NAMALWA (cell line): ENCODE measurements around the gene KCNMA1.

Source experiments
- DNase-seq: peaks from one replicate; pipeline ENCODE4 v3.0.0-alpha.2; 2015; ENCODE audit warnings: low spot score

KCNMA1 gene

DNA sequence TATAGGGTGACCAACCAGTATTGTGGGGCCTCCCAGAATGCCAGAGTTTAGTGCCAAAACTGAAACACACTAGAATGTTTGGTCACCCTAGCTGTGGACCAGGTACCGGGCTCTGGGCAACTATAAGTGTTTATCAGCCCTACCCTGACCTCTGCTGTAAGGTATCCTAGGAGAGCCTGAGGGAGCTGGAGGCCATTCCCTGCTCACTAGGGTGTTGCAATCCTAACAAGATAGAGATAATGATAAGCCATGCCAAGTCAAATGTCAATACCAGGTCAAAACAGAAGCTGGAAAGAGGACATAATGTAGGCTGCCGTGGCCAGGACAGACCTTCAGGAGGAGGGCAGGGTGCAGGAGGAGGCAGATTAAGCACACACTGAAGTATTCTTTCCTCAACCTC lies 151.8 kb downstream of the KCNMA1 start:
- no peak for DNase-seq

DNA sequence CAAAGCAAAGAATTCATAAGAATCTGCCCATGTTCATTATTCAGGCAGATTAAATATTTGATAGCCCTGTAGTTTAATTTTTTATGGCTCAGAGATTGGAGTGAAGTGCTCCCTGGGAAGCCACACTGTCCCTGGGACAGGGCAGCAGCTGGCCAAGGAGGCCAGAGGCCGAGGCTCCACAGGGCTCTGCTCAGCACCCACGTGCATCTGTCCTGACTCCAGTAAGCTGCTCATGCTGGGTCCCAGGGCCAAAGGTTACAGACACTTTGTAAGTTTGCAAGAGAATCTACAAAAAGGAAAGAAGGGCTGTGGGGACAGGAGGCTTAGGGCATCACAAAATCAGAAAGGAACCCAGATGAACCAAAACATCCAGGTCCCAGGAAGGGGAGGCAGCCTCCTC lies 155.5 kb downstream of the KCNMA1 start:
- no peak for DNase-seq

DNA sequence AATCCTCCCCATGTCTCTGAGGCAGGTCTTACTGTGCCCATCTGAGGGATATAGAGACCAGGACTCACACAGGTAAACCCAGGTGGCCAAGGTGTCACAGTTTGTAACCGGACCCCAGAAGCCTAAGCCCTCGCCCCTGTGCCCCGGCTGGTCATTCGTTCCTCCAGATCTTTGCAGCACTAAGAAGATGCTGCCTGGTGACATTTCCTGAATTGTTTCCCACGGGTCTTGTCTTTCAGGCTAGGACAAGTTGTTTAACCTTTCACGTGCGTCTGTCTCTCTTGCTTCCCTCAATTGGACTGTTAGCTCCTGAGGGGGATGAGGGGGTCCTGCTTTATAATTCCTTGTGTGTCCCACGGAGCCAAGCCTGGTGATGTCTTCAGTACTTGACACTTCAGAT lies 158.0 kb downstream of the KCNMA1 start:
- DNase-seq: no peak

DNA sequence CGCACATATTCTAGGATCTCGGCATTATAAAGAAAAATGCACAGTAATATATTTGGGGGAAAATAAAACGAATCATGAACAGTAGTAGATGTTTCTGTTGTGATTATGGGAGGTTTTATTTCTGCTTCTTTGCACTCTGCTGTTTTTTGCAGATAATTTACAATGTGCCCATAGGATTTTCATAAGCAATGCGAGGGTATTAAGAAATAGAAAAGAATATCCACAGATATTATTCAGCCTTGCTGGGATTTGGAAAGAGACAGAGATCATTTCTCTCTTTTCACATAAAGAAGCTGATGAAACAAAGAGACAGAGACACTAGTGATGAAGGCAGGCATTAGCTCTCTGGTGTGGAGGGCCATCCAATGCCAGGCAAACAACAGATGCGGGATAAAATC lies 158.6 kb downstream of the KCNMA1 start:
- no peak for DNase-seq

DNA sequence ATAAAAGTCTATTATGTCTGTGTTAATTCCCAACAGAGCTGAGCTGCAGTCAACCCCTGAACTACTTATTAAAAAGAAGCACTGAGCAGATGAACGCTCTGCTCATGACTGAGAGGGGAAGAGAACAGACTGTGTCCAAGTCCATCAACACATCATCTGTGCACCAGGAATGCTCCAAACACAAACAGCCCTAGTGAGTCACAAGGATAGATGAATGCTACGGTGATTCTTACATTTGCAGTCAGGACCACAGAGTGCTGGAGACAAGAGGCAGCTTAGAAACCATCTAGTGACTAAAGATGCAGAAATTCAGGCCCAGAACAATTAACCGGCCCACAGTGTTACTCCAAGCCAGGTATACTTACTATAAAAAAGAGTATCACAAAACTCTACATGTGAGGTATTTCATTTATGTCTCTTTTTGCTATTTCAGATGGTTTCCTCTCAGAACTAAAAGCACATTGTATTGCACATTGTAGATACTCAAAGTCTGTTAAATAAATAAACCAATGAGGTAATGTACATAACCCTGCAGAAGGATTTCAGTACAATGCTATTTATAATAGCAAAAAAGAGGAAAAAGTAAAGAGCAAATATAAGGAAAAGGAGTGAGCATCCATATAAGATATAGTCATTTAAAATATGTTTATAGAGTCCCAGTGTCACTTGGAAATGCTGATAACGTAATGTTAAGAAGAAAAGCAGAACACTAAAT lies 159.2 kb downstream of the KCNMA1 start:
- no peak for DNase-seq

DNA sequence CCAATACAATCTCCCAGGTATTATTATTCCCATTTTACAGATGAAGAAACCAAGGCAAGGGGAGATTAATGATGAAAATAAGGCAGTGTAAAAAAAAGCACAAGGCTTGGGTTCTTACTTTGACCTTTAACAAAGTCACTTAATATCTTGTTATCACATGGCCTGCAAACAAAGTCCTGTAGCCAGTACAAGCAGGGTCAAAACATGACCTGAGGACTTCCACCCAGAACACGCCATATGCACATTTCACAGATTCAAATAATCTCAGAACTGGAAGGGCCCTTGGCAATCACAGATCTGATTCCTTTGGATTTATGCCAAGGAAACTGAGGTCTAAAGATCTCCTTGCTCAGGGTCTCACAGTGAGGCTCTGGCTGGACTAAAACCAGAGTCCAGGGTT lies 162.1 kb downstream of the KCNMA1 start:
- DNase-seq: no peak

DNA sequence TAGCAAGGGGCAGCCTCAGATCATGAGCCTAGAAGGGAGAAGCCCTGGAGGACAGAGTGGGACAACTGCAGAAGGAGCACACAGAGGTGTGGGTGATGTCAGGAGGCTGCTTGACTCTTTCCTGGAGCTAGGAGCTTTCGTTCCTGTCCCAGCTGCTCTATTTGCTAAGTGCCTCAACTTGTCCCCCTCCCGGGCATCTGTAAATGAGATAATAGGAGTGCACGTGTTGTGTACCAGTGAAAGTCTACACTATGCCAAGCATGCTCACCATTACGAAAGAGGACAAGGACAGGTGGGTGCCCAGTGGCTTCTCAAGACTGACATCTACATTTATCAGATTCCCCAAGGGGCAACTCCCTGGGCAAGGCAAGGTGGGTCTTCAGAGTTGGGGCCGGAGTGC lies 162.7 kb downstream of the KCNMA1 start:
- no peak for DNase-seq

DNA sequence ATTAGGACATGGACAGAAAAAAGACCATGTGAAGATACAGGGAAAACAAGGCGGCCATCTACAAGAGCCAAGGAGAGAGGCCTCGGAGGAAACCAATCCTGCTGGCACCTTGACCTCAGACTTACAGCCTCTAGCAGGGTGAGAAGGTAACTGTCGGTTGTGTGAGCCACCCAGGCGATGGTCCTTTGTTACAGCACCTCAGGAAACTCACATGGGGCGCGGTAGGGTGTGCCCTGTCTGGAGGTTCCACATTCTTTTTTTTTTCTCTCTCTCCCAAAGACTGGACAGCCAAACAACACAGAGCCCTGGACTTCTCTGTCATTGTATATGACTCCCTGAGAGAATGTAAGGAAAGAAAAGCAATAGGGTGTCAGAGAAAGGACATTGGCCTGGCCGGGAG lies 163.2 kb downstream of the KCNMA1 start:
- DNase-seq: no peak

DNA sequence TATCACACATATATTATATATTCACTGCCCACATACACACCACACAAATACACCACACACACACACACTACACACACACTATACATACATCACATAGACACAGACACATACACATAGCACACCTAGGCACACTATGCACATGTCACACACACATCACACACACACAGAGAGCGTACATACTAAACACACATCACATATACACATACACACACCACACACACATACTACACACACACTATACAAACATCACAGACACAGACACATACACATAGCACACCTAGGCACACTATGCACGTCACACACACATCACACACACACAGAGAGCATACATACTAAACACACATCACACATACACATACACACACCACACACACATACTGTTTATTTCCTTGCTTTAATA lies 165.5 kb downstream of the KCNMA1 start:
- DNase-seq: no peak

DNA sequence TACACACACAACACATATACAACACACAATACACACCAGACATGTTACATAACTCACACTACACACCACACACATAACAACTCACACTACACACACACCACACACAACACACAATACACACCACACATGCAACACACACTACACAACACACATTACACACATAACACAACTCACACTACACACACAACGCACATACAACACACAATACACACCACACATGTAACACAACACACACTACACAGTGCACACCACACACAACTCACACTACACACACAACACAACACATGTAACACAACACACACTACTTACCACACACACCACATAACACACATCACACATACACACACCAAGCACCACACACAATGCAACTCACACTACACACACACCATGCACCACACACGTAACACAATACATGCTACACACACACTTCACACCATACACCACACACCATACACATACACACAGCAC lies 166.5 kb downstream of the KCNMA1 start:
- DNase-seq: no peak

DNA sequence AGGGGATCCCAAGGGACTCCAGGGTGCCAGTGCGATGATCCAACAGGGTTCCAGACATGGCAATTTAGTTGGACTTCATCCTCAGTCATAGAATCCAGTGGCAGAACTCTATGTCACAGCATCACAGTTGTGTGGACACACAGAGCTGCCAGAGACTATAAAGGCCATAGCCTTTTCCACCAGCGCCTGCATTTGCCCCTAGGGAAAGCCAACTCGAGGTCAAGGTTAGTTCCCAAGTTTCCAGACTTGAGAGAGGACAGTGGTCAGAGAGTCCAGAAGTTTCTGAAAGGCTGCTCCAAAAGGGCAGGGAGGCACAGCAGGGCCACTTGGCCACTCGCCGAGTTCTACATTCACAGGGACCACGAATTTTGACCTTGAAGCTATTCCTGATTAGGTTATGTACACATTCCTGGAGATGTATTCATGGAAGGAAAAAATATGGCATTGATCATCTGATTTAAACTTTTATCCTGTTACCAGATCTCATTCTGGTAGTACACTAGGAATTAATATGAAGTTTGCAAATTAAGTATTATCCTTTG lies 170.1 kb downstream of the KCNMA1 start:
- no peak for DNase-seq

DNA sequence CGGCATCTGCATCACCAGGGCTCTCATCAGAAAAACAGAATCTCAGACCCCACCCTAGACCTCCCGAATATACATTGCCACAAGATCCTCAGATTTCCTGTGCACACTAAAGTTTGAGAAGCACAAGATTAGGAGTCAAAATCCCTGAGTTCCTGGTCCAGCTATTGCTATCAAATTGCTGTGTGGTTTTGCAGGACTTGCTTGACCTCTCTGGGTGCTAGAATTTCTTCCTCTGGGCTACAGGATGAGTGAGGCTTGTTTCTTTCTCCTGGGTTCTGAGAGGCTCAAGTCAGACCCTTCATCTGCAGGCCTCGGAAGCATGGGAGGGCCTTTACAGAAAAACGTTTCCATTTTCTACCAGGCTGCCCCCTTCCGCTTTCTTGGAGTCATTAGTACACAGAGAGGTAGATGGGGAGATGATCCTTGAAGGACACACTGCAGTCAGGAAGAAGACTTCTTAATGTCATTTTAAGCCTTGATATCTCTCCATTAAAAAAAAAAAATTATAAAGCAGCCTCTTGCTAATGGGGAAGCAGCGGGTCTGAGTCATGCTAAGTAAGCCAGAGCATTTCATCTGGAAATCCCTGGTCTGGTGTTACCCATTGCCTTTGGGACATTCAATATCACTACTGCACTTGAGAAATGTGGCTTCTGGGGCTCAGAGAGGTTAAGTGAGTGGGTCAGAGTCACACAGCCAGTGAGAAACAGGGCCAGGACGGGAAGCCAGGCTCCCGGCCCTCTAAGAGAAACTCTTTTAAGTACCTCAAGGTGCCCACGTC lies 173.5 kb downstream of the KCNMA1 start:
- DNase-seq: no peak

DNA sequence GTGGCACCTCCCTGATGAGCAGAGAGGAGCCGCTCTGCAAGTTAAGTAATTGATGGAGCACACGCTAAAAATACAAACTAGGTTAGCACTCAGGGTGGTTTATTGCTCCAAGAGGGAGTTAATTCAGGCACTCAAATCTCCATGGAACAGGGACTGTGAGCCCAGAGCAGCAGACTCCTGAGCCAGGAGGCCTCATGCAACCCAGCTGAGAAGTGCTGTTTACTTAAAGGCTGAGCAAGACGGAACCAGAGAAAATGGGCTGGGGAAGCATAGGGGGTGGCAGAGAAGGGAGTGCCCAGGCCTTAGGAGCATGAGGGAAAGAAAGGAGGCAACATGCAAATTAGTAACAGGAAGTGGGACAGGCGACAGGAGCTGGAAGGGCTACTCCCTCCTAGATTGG lies 174.1 kb downstream of the KCNMA1 start:
- no peak for DNase-seq

DNA sequence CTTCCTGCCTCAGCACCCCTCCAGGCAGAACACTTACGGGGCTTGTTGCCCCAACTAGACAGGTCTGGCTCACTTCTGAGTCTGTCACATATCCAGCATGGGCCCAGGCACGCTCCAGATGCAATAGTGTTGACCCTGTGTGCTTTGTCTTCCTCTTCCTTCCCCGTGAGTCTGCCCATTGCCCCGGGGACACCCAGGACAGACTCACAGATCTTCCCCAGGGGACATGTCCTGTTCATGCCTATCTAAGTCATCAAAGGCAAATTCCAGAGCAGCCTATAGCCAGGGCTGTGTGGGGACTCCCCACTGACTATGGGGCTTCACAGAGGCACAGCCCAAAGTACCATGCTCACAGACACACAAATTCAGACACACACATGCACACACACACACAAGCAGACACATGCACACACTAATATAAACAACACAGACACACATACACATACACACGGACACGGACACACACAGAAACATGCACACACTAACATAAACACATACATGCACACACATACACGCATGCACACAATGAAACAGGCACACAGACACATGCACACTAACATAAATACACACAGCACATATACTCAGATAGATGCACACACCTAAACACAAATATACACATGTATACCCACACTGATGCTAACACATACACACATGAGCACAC lies 175.8 kb downstream of the KCNMA1 start:
- DNase-seq: no peak

DNA sequence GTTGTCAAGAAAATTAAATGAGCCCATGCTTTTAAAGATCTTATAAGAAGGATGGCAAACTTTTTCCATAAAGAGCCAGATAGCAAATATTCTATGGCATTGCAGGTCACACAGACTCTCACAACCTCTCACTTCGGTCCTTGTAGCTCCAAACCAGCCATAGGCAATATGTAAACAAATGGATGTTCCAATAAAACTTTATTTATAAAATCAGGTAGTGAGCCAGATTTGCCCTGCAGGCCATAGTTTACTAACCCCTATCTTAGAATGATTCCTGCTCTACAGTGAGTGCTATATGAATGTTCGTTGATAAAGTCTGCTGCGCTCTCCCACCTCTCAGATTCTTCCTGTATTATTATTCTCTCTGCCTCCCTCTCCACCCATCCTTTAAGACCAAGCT lies 177.7 kb downstream of the KCNMA1 start:
- DNase-seq: peak; percentile 3

DNA sequence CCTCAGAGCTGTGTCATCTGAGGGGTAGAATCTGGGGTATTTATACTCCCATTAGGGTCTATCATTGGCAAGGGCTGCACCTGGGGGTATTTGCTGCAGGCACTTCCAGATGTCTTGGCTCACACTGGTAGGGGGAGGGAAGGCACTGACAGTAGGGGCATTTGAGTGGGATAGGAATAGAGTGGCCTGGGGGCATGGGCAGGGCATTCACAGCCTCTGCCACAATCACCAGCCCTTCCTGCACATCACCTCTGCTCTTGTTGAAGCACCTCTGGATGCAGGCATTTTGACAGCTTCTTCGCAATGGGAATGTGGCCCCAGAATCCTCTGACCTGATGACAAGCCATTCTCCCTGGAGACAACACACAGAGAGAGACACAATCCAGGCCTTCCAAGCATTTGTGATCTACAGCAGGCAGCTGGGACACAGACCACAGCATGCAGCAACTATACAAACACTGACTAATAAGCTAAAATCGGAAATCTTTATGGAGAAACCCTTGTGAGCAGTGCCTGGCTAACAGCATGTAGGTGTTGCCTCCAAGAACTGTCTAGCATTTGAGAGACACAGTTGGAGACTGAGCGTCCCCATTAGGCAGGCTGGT lies 178.5 kb downstream of the KCNMA1 start:
- DNase-seq: no peak

DNA sequence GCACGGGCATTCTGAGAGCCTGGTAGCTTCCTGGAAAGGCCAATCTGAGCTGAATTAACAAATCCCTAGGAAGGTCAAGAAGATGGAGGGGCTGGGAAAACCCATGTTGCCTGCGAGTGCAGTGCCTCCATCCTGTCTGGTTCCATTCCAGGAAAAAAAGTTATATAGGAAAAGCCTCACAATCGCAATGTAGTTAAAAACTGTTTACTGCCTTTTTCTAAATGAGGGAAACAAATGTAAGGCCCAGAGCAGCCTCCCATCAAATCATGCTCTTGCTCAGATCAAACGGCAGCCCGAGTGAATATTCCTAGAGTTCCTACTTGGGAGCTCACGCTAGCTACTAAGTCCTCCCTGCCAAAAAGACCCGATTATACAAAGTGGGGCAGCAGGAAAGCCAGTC lies 179.9 kb downstream of the KCNMA1 start:
- DNase-seq: no peak

DNA sequence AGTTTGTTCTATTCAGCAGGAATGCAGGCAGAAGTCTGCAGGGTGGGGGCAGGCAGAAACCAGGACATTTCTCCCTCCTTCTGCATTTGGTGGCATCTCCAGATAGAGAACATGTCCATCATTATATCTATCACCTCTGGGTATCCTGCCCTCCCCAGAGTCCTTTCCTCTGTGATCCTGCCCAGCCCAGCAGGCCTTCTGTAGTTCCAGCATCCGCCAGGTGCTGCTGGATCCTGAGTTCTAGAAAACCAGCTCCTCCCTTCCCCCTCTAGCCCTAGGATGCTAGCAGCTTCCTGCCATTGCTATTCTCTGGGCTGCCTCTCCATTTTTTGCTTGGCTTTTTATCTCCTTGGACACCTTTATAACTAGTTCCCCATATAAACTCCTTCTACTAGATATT lies 180.3 kb downstream of the KCNMA1 start:
- DNase-seq: no peak

DNA sequence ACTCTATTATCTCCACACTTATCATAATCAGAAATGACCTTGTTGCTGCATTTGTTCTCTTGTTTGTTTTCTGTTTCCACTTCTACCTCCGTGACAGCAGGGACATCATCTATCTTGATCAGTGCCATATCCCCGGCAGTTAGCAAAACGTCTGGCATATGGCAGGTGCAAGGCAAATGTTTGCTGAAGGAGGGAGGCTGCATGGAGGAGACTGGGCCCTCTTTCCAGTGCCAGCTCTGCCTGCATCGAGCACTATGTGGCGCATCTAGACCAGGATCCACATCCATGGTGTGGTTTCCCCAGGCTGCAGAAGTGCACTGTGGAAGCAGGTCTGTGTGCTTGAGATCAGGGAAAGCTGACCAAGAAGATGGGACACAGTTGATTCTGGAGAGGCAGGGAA lies 181.2 kb downstream of the KCNMA1 start:
- DNase-seq: no peak

DNA sequence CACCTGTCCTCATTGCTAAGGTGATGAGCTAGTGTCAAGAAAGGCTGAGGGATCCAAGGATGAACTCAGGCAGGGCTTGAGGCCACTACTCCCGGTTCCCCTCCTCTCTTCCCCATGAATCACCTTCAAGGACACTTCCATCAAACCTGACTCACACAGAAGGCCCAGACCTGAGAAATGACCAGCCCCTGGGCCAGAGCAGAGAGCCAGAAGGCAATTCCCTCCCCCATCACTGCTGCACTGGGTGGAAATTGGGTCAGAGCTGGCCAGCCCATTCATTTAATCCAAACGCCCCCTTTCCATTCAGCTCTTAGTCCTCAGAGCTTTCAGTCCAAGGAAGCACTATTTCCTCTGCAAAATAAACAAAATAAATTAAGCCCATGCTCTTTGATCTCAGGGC lies 182.0 kb downstream of the KCNMA1 start:
- no peak for DNase-seq

DNA sequence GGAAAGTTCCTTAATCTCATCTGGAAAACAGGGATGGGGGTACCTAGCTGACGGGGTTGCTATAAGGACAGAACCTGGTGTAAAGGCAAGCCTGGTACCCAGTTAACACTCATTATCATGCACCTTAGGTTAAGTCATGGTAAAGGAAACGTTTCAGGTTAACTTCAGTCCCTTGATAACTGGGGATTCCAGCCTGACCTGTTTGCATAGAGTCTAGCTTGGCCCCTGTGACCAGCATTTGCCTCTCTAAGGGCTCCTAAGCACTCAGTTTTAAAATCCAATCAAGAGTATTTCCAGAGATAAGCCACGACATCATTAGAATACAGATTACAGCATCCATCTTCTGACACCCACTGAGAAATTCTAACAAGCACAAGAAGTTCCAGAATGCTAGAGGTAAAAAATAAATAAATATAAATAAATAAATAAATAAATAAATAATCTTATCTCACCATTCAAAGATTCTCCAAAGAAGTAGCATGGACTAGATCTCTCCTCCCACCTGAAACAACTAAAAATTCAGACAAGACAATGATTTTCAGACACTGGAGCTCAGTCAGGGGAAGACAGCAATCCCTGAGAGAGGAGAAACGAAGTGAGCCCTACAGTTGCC lies 184.6 kb downstream of the KCNMA1 start:
- DNase-seq: no peak

DNA sequence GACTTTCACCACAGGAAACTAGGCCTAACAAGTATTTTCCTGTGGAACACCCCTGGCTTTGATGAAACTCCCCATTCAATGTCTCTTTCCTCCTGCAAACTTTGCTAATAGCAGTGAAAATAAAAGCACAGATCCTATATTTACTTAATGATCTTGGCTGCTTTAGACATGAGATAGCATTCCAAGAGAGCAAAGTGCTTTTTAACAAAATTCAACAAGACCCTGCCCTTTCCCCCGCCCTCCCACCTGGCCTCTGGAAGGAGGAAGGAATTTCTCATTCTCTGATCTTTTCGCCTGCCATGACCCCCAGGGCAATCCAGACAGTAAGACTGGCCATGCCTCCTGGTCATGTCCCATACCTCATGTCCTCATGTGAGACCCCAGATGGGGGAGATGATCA lies 185.7 kb downstream of the KCNMA1 start:
- DNase-seq: no peak
